ENCODE results near the gene PLIN5.

Gene PLIN5

DNA sequence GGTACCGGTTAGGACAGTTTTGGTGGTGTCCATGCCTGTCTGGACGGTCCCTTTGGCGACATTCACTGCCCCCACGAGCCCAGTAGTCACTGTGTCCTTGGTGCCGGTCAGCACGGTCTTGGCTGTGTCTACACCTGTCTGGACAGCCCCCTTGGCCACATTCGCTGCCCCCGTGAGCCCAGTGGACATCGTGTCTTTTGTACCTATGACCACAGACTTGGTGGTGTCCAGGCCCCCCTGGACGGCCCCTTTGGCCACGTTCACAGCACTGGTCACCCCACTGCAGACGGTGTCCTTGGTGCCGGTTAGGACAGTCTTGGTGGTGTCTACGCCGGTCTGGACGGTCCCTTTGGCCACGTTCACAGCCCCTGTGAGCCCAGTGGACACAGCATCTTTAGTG lies 23.0 kb downstream of the PLIN5 start:
- no peak for TF ChIP-seq GATA2 (IDR thresholded peaks at IDR 0.05; ENCODE audit: low read depth, low read length)
- TF ChIP-seq GATA3 (IDR thresholded peaks at IDR 0.05; ENCODE audit: low read depth, low read length) = no peak

DNA sequence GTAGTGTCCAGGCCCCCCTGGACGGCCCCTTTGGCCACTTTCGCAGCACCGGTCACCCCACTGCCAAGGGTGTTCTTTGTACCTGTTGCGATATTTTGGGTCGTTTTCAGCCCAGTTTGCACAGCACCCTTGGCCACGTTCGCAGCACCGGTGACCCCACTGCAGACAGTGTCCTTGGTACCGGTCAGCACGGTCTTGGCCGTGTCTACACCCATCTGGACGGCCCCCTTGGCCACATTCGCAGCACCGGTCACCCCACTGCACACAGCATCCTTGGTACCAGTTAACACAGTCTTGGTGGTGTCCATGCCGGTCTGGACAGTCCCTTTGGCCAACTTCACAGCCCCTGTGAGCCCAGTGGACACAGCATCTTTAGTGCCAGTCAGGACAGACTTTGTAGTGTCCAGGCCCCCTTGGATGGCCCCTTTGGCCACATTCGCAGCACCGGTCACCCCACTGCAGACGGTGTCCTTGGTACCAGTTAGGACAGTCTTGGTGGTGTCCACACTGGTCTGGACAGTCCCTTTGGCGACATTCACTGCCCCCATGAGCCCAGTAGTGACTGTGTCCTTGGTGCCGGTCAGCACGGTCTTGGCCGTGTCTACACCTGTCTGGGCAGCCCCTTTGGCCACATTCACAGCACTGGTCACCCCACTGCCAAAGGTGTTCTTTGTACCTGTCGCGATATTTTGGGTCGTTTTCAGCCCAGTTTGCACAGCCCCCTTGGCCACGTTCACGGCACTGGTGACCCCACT lies 23.5 kb downstream of the PLIN5 start:
- no peak for TF ChIP-seq GATA2 (IDR thresholded peaks at IDR 0.05; ENCODE audit: low read depth, low read length)
- TF ChIP-seq GATA3 (IDR thresholded peaks at IDR 0.05; ENCODE audit: low read depth, low read length) = no peak

DNA sequence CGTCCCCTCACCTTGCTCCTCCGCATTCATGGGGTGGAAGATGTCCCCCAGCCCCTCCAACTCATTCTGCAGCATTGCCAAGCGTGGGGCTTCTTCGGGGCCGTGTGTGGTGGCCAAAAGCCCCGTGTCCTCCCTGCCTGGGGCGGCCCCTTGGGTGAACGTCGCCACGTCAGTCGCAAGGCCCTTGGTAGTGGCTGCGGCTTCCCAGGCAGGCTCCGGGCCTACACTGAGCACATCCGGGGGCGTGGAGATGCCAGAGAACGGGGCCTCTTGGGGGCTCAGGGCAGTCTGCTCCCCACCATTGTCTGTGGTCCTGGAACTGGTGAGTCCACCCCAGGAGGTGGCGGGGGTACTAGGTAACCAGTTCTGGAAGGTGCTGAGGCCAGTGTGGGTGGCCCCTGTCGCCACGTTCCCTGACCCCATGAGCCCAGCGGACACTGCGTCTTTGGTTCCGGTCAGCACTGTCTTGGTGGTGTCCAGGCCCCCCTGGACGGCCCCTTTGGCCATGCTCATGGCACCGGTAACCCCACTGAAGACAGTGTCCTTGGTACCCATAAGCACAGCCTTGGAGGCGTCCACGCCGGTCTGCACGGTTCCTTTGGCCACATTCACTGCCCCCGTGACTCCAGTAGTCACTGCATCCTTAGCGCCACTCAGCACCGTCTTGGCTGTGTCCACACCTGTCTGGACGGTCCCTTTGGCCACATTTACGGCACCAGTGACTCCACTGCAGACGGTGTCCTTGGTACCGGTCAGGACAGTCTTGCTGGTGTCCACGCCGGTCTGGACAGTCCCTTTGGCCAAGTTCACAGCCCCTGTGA lies 24.4 kb downstream of the PLIN5 start:
- no peak for TF ChIP-seq GATA2 (IDR thresholded peaks at IDR 0.05; ENCODE audit: low read depth, low read length)
- no peak for TF ChIP-seq GATA3 (IDR thresholded peaks at IDR 0.05; ENCODE audit: low read depth, low read length)

GRCh38 chr19:4508698-4509097 lies 26.3 kb downstream of the PLIN5 start:
- TF ChIP-seq GATA2 (IDR thresholded peaks at IDR 0.05; ENCODE audit: low read depth, low read length) = no peak
- TF ChIP-seq GATA3 (IDR thresholded peaks at IDR 0.05; ENCODE audit: low read depth, low read length) = no peak

DNA sequence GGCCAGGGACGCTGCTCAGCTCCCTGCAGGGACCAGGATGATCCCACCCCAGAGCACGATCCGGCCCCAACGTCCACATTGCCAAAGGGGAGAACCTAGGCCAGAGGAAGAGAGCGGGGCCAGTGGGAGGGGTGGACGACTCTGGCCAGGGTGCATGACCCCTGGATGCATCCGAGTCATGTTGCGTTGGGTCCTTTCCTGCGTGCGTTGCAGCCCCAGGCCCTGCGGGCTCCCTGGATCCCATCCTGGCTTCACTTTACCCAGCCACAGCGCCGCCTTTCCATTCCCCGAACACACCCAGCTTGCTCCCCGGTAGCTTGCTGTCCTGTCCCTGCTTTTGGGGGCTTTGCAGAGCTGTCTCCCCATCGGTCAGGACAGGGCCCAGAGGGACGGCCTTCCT lies 27.2 kb downstream of the PLIN5 start:
- no peak for TF ChIP-seq GATA2 (IDR thresholded peaks at IDR 0.05; ENCODE audit: low read depth, low read length)
- no peak for TF ChIP-seq GATA3 (IDR thresholded peaks at IDR 0.05; ENCODE audit: low read depth, low read length)

- no peak for TF ChIP-seq GATA2 (IDR thresholded peaks at IDR 0.05; ENCODE audit: low read depth, low read length)
- TF ChIP-seq GATA3 (IDR thresholded peaks at IDR 0.05; ENCODE audit: low read depth, low read length) = no peak
These were observed 27.9 kb downstream of the PLIN5 start for GRCh38 chr19:4507150-4507452.

GRCh38 chr19:4506449-4507149 lies 28.4 kb downstream of the PLIN5 start:
- TF ChIP-seq GATA3 (IDR thresholded peaks at IDR 0.05; ENCODE audit: low read depth, low read length) (no peak), GATA2 (IDR thresholded peaks at IDR 0.05; ENCODE audit: low read depth, low read length) (no peak)

DNA sequence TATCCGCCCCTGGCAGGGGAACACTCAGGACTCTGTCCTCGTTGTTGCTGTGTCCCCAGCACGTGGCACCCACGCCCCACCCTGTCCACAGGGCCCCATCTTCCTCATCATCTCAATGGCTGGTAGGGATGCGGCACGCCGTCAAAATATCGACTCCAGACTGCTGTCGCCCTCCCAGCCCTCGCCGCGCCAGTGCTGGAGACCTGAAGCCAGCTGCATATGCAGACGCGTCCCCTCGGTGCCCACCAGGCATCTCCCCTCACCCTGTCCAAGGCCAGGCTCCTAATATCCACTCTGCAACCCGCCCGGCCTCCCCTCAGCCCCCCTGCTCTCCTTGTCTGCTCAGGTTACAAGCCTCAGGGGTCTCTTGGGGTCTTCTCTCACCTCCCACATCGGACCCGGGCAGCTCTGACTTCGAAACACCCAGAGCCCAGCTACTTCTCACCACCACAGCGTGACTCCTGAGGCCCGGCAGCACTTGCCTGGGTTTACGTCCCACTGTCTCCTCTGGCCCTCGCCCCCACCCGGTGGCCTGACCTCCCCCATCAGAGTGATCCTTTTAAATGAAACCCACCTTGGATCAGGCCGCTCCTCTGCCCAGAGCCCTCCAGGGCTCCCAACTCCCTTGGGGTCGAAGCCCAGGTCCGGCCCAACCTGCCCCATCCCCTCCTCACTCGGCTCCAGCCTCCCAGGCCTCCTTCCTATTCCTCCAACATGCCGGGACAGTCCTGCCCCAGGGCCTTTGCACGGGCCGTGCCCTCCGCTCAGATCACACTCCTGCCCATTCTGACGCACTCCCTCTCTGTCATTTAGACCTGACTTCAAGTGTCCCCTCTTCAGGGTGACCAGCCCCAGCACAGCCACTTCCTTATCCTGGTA lies 29.2 kb downstream of the PLIN5 start:
- TF ChIP-seq GATA2 (IDR thresholded peaks at IDR 0.05; ENCODE audit: low read depth, low read length) (no peak), GATA3 (IDR thresholded peaks at IDR 0.05; ENCODE audit: low read depth, low read length) (no peak)

GRCh38 chr19:4504891-4505569 lies 30.0 kb downstream of the PLIN5 start:
- TF ChIP-seq GATA3 (IDR thresholded peaks at IDR 0.05; ENCODE audit: low read depth, low read length) (no peak), GATA2 (IDR thresholded peaks at IDR 0.05; ENCODE audit: low read depth, low read length) (no peak)

DNA sequence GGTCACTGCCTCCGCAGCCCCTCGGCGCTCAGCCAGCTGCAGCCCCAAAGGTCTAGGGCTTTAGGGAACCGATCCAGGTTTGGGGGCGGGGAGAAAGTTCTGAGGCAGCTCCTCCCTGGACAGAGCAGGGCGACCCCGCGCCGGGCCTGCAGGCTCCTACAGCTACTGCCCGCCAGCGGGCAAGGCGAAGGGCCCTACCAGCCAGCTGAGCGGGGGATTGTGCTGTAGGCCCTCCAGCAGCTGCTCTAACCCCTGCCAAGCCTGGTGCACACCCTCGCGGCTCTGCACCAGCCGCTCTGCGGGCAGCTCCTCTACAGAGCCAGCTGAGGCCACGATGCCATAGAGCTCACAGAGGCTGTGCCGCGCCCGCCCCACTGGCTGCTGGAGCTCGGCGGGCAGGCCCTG lies 30.7 kb downstream of the PLIN5 start:
- TF ChIP-seq GATA2 (IDR thresholded peaks at IDR 0.05; ENCODE audit: low read depth, low read length) = no peak
- no peak for TF ChIP-seq GATA3 (IDR thresholded peaks at IDR 0.05; ENCODE audit: low read depth, low read length)

DNA sequence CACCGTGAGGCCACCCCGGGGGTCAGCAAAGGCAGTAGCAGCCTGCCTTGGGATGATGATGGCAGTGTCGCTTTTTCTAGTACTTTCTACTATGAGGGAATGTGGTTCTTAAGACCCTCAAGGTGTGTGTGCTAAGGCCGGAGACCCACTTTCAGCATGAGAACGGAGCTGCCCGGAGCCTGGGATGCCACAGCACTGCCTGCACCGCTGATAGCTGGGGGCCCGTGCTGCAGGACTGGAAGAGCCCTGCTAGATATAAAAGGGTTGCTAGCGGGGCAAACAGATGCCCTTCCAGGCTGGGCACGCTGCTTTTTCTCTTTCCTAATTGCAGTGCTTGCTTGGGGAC lies 31.2 kb downstream of the PLIN5 start:
- TF ChIP-seq GATA3 (IDR thresholded peaks at IDR 0.05; ENCODE audit: low read depth, low read length) = no peak
- no peak for TF ChIP-seq GATA2 (IDR thresholded peaks at IDR 0.05; ENCODE audit: low read depth, low read length)

DNA sequence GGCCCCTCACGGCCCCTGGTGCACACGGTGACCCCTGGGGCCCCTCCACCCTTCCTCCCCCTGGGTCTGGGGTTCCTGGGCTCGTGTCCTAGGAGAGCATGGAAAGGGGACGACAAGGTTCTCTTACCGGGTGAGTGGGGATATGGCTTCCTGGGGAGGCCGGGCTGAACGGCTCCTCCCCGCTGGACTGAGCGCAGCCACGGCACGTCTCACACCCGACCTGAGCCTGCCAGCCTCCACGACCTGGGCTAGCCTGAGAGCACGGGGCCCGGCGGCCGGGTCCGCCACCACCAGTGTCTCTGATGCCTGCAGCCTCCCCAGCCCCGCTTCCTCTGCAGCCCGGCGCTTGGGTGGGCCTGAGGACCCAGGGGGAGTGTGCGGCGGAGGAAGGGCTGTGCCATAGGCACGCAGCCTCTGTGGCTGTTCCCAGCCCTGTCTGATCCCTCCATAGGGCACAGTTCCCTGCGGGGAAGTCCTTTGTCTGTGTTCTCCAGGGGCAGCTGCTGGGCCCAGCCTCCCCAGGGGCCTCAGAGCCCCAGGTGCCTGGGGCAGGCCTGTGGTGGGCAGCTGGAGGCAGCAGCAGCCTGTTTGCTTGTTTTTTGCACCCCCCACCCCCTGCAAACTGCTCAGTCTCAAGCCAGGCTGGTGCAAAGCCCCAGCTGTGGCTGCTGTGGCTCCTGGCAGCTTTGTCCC lies 31.7 kb downstream of the PLIN5 start:
- TF ChIP-seq GATA3 (IDR thresholded peaks at IDR 0.05; ENCODE audit: low read depth, low read length) = no peak
- no peak for TF ChIP-seq GATA2 (IDR thresholded peaks at IDR 0.05; ENCODE audit: low read depth, low read length)

Measured in SH-SY5Y (cell line).